Suprapubic skin (tissue), 4 donors: ENCODE data around the gene UTP25.

Experiments
- CTCF ChIP-seq, 2 donors: fragments of 200-600 bp in 1 of 2; fragments of 450-650 bp in 1 of 2; sonication (generic) in 1 of 2; IDR thresholded peaks; one replicate each; pipeline ENCODE4 v1.5.1; 2016 to 2019; ENCODE audit warnings: antibody characterized with exemption in 2 of 2, mild to moderate bottlenecking in 1 of 2, moderate library complexity in 1 of 2
- EP300 ChIP-seq: sonication (generic); formaldehyde crosslinking; IDR thresholded peaks from one replicate; pipeline ENCODE4 v1.6.1; 2017; ENCODE audit warnings: antibody characterized with exemption
- POLR2A ChIP-seq, 2 donors: fragments of 450-650 bp; IDR thresholded peaks; one replicate each; pipeline ENCODE4 v1.6.1; 2017; ENCODE audit warnings: antibody characterized with exemption in 2 of 2, mild to moderate bottlenecking in 2 of 2, moderate library complexity in 2 of 2
- POLR2AphosphoS5 ChIP-seq, 3 donors: sonication (generic); formaldehyde crosslinking; IDR thresholded peaks; one replicate each; pipeline ENCODE4 v1.6.1; 2017; ENCODE audit warnings: antibody characterized with exemption in 3 of 3

GRCh38 chr1:209802780-209803152 lies 25.0 kb upstream of the UTP25 start:
- TF ChIP-seq POLR2A (IDR thresholded peaks at IDR 0.05) = no peak
- no peak for TF ChIP-seq CTCF (IDR thresholded peaks at IDR 0.05)
- no peak for TF ChIP-seq EP300
- no peak for TF ChIP-seq POLR2AphosphoS5 (IDR thresholded peaks at IDR 0.05)
